HS-5 (cell line): ENCODE measurements around the gene CAB39.

ENCODE experiments used
- DNase-seq: peaks from one replicate; pipeline ENCODE4 v3.0.0-alpha.2; 2012; ENCODE audit warnings: low read depth

Gene CAB39

GRCh38 chr2:230785346-230785745 lies 72.7 kb downstream of the CAB39 start:
- no peak for DNase-seq

GRCh38 chr2:230787101-230787500 lies 74.5 kb downstream of the CAB39 start:
- DNase-seq, result no peak

GRCh38 chr2:230788554-230789175 lies 76.0 kb downstream of the CAB39 start:
- DNase-seq, result no peak

- DNase-seq, result no peak
Measured at GRCh38 chr2:230790981-230791380, 78.3 kb downstream of the CAB39 start.

GRCh38 chr2:230793572-230794359 lies 81.1 kb downstream of the CAB39 start:
- peak; percentile 99 for DNase-seq

- DNase-seq, result no peak
Measured at GRCh38 chr2:230794497-230794896, 81.9 kb downstream of the CAB39 start.

- DNase-seq, result no peak
Measured at GRCh38 chr2:230795856-230796255, 83.2 kb downstream of the CAB39 start.

- DNase-seq, result no peak
Measured at GRCh38 chr2:230796280-230796862, 83.7 kb downstream of the CAB39 start.

- no peak for DNase-seq
Measured at GRCh38 chr2:230797515-230798495, 85.2 kb downstream of the CAB39 start.

GRCh38 chr2:230798769-230799399 lies 86.2 kb downstream of the CAB39 start:
- no peak for DNase-seq

GRCh38 chr2:230805353-230806017 lies 92.8 kb downstream of the CAB39 start:
- DNase-seq, result no peak

- no peak for DNase-seq
Measured at GRCh38 chr2:230807729-230808128, 95.1 kb downstream of the CAB39 start.

- no peak for DNase-seq
Measured at GRCh38 chr2:230809015-230809414, 96.4 kb downstream of the CAB39 start.

GRCh38 chr2:230809677-230810251 lies 97.1 kb downstream of the CAB39 start:
- DNase-seq, result no peak

GRCh38 chr2:230811508-230811907 lies 98.9 kb downstream of the CAB39 start:
- no peak for DNase-seq

GRCh38 chr2:230812033-230812432 lies 99.4 kb downstream of the CAB39 start:
- DNase-seq, result no peak

- DNase-seq, result no peak
Measured at GRCh38 chr2:230814616-230815015, 102.0 kb downstream of the CAB39 start.

GRCh38 chr2:230815088-230815487 lies 102.4 kb downstream of the CAB39 start:
- DNase-seq, result no peak

GRCh38 chr2:230816735-230817134 lies 104.1 kb downstream of the CAB39 start:
- DNase-seq, result no peak

GRCh38 chr2:230819433-230819832 lies 106.8 kb downstream of the CAB39 start:
- DNase-seq, result no peak
